T-helper 1 cell treated with Interleukin-12 subunit alpha and Interleukin-12 subunit beta and Interleukin-4 antibody, amounts not matched to agents 30 ng/mL and 1 ng/mL, for 36 hours (primary cell): ENCODE data around the gene MEST. TPM values are rescaled to one million over a fixed set of nuclear protein-coding genes. Genes with fewer than 3 reads are reported as not detected.
"Not testable (repeated sequence)": the region's sequence is repeated elsewhere in the genome, so short reads cannot be mapped to it uniquely, and the experiment has no call there.

Source experiments
- intact Hi-C: fragments of 100-400 bp; cut with micrococcal nuclease; formaldehyde crosslinking; loops from one replicate; pipeline ENCODE4 v1.15.1; 2024
- total RNA-seq: library from RNA; stranded (reverse); gene quantifications from 2 replicates; pipeline ENCODE4 v1.2.3, GENCODE V29; 2022

Gene MEST
- total RNA-seq, 1 donor from 2014 or later = 1.4 TPM

GRCh38 chr7:130481898-130482297, 10.0 kb upstream of the MEST start:
- intact Hi-C loops = no loop called here

- intact Hi-C loops = no loop called here
These were observed 8.9 kb upstream of the MEST start for GRCh38 chr7:130483031-130483430.

- intact Hi-C loops = loop anchor here (1.0 to 2.0 kb wide), 6 partner anchors 45 to 347 kb away; partner anchors contain the start of genes CEP41, KLF14 and TMEM209
These were observed 6.2 kb upstream of the MEST start for GRCh38 chr7:130485734-130486113.

- intact Hi-C loops = loop anchor here (1.0 to 2.0 kb wide), 6 partner anchors 46 to 346 kb away; partner anchors contain the start of genes CEP41, KLF14 and TMEM209
These were observed 5.6 kb upstream of the MEST start for GRCh38 chr7:130486114-130486953.

GRCh38 chr7:130486954-130487436, 4.9 kb upstream of the MEST start:
- intact Hi-C loops = loop anchor here (1.0 to 2.0 kb wide), 6 partner anchors 46 to 346 kb away; partner anchors contain the start of genes CEP41, KLF14 and TMEM209

- intact Hi-C loops = loop anchor here (1.0 kb wide), 1 partner anchor 418 kb away; the partner anchor contains the start of gene KLHDC10
These were observed 3.3 kb upstream of the MEST start for GRCh38 chr7:130488392-130489139.

GRCh38 chr7:130489140-130489983, 2.5 kb upstream of the MEST start:
- intact Hi-C loops = no loop called here

GRCh38 chr7:130490311-130490791, 1.5 kb upstream of the MEST start:
- intact Hi-C loops = no loop called here

- intact Hi-C loops = no loop called here
These were observed 739 bp upstream of the MEST start for GRCh38 chr7:130490888-130491804.

- intact Hi-C loops = no loop called here
These were observed 814 bp downstream of the MEST start for GRCh38 chr7:130492523-130493274.

- intact Hi-C loops = no loop called here
These were observed 1.5 kb downstream of the MEST start for GRCh38 chr7:130493275-130493873.

- intact Hi-C loops = no loop called here
These were observed 2.6 kb downstream of the MEST start for GRCh38 chr7:130494431-130494858.

GRCh38 chr7:130500463-130500862, 8.6 kb downstream of the MEST start:
- intact Hi-C loops = no loop called here

- intact Hi-C loops = no loop called here
These were observed 9.0 kb downstream of the MEST start for GRCh38 chr7:130500910-130501309.

- intact Hi-C loops = no loop called here
These were observed 13.9 kb downstream of the MEST start for GRCh38 chr7:130505753-130506152.

GRCh38 chr7:130506358-130506757, 14.5 kb downstream of the MEST start:
- intact Hi-C loops = no loop called here

GRCh38 chr7:130512038-130512437, 20.2 kb downstream of the MEST start:
- intact Hi-C loops = not testable (repeated sequence)

GRCh38 chr7:130513447-130513846, 21.6 kb downstream of the MEST start:
- intact Hi-C loops = no loop called here
